SK-N-SH (cell line): Measurements from ENCODE around the gene PBX3. TPM values are rescaled to one million over a fixed set of nuclear protein-coding genes. Genes with fewer than 3 reads are reported as not detected.

Experiments used
- CTCF ChIA-PET: fragments of 300-600, 350-600 bp; formaldehyde crosslinking; extraction: SDS; loops from one replicate; lab custom pipeline; 2021; lab: Yijun Ruan, JAX
- POLR2A ChIA-PET: fragments of 350-600 bp; sonication (Branson Sonifier 250); formaldehyde crosslinking; extraction: SDS; loops from one replicate; lab custom pipeline; 2020; ENCODE audit warnings: antibody characterized with exemption, inconsistent platforms; lab: Yijun Ruan, JAX
- DNase-seq: peaks from one replicate; pipeline ENCODE4 v3.0.0; 2012
- H2AFZ ChIP-seq: fragments of 200-600 bp; sonication (generic); 2 replicates; pipeline ENCODE4 v1.8.1; 2016; ENCODE audit warnings: antibody characterized with exemption, mild to moderate bottlenecking, low read depth
- H3F3A ChIP-seq: fragments of 200-600 bp; sonication (generic); replicated peaks from 2 replicates; pipeline ENCODE3; 2016; ENCODE audit warnings: antibody characterized with exemption, mild to moderate bottlenecking; ENCODE audit not compliant: insufficient read depth
- H3K27ac ChIP-seq, 2 experiments: fragments of 200-500 bp in 1 of 2; fragments of 200-600 bp in 1 of 2; sonication (Bioruptor generic) in 1 of 2; sonication (generic), shearing (Covaris generic) in 1 of 2; 2 replicates each; pipeline versions ENCODE4 v1.5.1 to v1.6.1; 2014 to 2016; ENCODE audit warnings: low read depth in 2 of 2, inconsistent platforms in 1 of 2, low read length in 1 of 2, mild to moderate bottlenecking in 1 of 2, mixed read lengths in 1 of 2
- H3K27me3 ChIP-seq: fragments of 200-600 bp; sonication (generic), shearing (Covaris generic); 2 replicates; pipeline ENCODE4 v1.6.1; 2016; ENCODE audit warnings: mixed run types; ENCODE audit not compliant: insufficient read depth
- H3K36me3 ChIP-seq, 2 experiments: fragments of 200-500 bp in 1 of 2; fragments of 200-600 bp in 1 of 2; sonication (Bioruptor generic) in 1 of 2; sonication (generic) in 1 of 2; replicated peaks in 1 of 2; 2 replicates each; pipeline versions ENCODE3 to v1.5.1; 2014 to 2016; ENCODE audit warnings: low read length in 1 of 2, mild to moderate bottlenecking in 1 of 2; ENCODE audit not compliant: insufficient read depth in 2 of 2, control insufficient read depth in 1 of 2
- H3K4me1 ChIP-seq, 2 experiments: fragments of 200-500 bp in 1 of 2; fragments of 200-600 bp in 1 of 2; sonication (Bioruptor generic) in 1 of 2; sonication (generic), shearing (Covaris generic) in 1 of 2; 2 replicates each; pipeline versions ENCODE4 v1.5.1 to v1.6.1; 2014 to 2016; ENCODE audit warnings: low read depth in 1 of 2, low read length in 1 of 2, mixed run types in 1 of 2; ENCODE audit not compliant: insufficient read depth in 2 of 2, control insufficient read depth in 1 of 2
- H3K4me2 ChIP-seq: fragments of 200-600 bp; sonication (generic), shearing (Covaris generic); 2 replicates; pipeline ENCODE4 v1.6.1; 2017; ENCODE audit warnings: mixed run types
- H3K4me3 ChIP-seq, 2 experiments: fragments of 200-500 bp in 1 of 2; fragments of 200-600 bp in 1 of 2; sonication (Bioruptor generic) in 1 of 2; sonication (generic), shearing (Covaris generic) in 1 of 2; 2 replicates each; pipeline versions ENCODE4 v1.5.1 to v1.8.1; 2014 to 2016; ENCODE audit warnings: low read depth in 2 of 2, inconsistent platforms in 1 of 2, low read length in 1 of 2, mild to moderate bottlenecking in 1 of 2, mixed read lengths in 1 of 2, moderate library complexity in 1 of 2
- H3K79me2 ChIP-seq: fragments of 200-600 bp; sonication (generic); 2 replicates; pipeline ENCODE4 v1.8.1; 2017; ENCODE audit warnings: mild to moderate bottlenecking; ENCODE audit not compliant: insufficient read depth
- H3K9ac ChIP-seq: fragments of 200-600 bp; sonication (generic); 2 replicates; pipeline ENCODE4 v1.6.1; 2017; ENCODE audit warnings: mixed run types
- H3K9me2 ChIP-seq: fragments of 200-600 bp; sonication (generic); 2 replicates; pipeline ENCODE4 v1.6.1; 2017; ENCODE audit warnings: mixed run types
- H3K9me3 ChIP-seq: fragments of 200-600 bp; sonication (generic); 2 replicates; pipeline ENCODE4 v1.6.1; 2017; ENCODE audit warnings: mixed run types, mild to moderate bottlenecking, moderate library complexity
- H4K20me1 ChIP-seq: fragments of 200-600 bp; sonication (generic); 2 replicates; pipeline ENCODE4 v1.6.1; 2017; ENCODE audit warnings: mild to moderate bottlenecking, mixed run types; ENCODE audit not compliant: insufficient read depth
- FOXM1 ChIP-seq: IDR thresholded peaks from 2 replicates; pipeline ENCODE4 v1.4.0; 2012; ENCODE audit warnings: low read depth, mild to moderate bottlenecking
- GABPA ChIP-seq: IDR thresholded peaks from 2 replicates; pipeline ENCODE4 v1.4.0; 2012; ENCODE audit warnings: low read depth, mild to moderate bottlenecking
- MEF2A ChIP-seq: IDR thresholded peaks from 2 replicates; pipeline ENCODE4 v1.4.0; 2012; ENCODE audit warnings: low read depth, borderline replicate concordance
- MXI1 ChIP-seq: IDR thresholded peaks from 2 replicates; pipeline ENCODE4 v1.6.1; 2012; ENCODE audit warnings: mild to moderate bottlenecking, low read depth, low read length, improper control_type of control experiment
- RFX5 ChIP-seq: IDR thresholded peaks from 2 replicates; pipeline ENCODE4 v1.6.1; 2012; ENCODE audit warnings: mild to moderate bottlenecking, improper control_type of control experiment, low read length
- SIN3A ChIP-seq: IDR thresholded peaks from 2 replicates; pipeline ENCODE4 v1.6.1; 2012; ENCODE audit warnings: low read depth, mild to moderate bottlenecking, low read length, moderate library complexity, borderline replicate concordance
- TCF12 ChIP-seq: IDR thresholded peaks from 2 replicates; pipeline ENCODE4 v1.4.0; 2012
- WGBS: methylation state at CpG from one replicate; pipeline ENCODE4 v1.1.6; 2017; ENCODE audit warnings: low lambda C conversion rate; 5-methylcytosine and 5-hydroxymethylcytosine counted together
- polyA plus RNA-seq, 3 experiments: library from polyadenylated mRNA; depleted of rRNA; stranded (reverse); fragments of >200 nt; gene quantifications; 2 replicates each; pipeline ENCODE4 v1.2.3, GENCODE V29; 2012
- TF ChIP-seq, protein P1 (sequence below): fragments of 150-350 bp; IDR thresholded peaks from 2 replicates; pipeline ENCODE4 v1.6.1; 2016; ENCODE audit warnings: mild to moderate bottlenecking, low read depth, low read length
- TF ChIP-seq, protein P2 (sequence below): IDR thresholded peaks from 2 replicates; pipeline ENCODE4 v1.4.0; 2012; ENCODE audit warnings: low read depth
- TF ChIP-seq, protein P3 (sequence below): IDR thresholded peaks from 2 replicates; pipeline ENCODE4; 2012
- TF ChIP-seq, protein P4 (sequence below): fragments of 200-600 bp; sonication (generic); IDR thresholded peaks from 2 replicates; pipeline ENCODE4 v1.6.1; 2017; ENCODE audit warnings: antibody characterized with exemption, mild to moderate bottlenecking, moderate library complexity
- TF ChIP-seq, protein P5 (sequence below): IDR thresholded peaks from 2 replicates; pipeline ENCODE4 v1.6.1; 2012; ENCODE audit warnings: mild to moderate bottlenecking, low read depth, low read length, moderate library complexity
- TF ChIP-seq, protein P6 (sequence below): IDR thresholded peaks from 2 replicates; pipeline ENCODE4 v1.4.0; 2012; ENCODE audit warnings: low read depth, borderline replicate concordance
- TF ChIP-seq, protein P7 (sequence below): fragments of 150-350 bp; IDR thresholded peaks from 2 replicates; pipeline ENCODE4 v1.6.1; 2017; ENCODE audit warnings: antibody characterized with exemption, low read length, low read depth, borderline replicate concordance

The PBX3 gene
- polyA plus RNA-seq, 1 of the 3 experiments (the other 2 are of a cell fraction) = 73.0 TPM

DNA sequence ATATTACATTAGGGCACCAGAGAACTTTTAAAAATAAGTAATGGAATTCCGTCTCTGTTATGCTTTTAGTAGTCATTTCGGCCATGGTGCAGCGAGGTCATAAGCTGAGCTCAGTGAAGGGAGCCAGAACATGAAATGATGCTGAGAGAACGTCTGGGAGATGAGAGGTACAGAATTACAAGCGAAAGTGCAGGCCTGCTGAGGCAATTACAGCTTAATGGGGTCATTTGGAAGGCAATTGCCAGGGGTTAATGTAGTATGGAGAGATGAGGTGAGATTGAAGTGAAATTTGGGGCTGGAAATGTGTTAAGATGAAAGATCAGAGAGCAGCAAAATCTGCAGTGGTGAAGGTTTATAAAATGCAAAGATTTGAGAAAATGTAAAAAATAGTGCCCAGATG is 96.5 kb downstream of the PBX3 start (continued):
- TF ChIP-seq, protein P1, sequence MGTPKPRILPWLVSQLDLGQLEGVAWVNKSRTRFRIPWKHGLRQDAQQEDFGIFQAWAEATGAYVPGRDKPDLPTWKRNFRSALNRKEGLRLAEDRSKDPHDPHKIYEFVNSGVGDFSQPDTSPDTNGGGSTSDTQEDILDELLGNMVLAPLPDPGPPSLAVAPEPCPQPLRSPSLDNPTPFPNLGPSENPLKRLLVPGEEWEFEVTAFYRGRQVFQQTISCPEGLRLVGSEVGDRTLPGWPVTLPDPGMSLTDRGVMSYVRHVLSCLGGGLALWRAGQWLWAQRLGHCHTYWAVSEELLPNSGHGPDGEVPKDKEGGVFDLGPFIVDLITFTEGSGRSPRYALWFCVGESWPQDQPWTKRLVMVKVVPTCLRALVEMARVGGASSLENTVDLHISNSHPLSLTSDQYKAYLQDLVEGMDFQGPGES = no peak
- TF ChIP-seq FOXM1 (no peak), GABPA (no peak), MXI1 (peak; percentile 63; the same call in 1 of the 2 replicates)
- TF ChIP-seq, protein P2, sequence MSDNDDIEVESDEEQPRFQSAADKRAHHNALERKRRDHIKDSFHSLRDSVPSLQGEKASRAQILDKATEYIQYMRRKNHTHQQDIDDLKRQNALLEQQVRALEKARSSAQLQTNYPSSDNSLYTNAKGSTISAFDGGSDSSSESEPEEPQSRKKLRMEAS = no peak
- TF ChIP-seq, protein P3, sequence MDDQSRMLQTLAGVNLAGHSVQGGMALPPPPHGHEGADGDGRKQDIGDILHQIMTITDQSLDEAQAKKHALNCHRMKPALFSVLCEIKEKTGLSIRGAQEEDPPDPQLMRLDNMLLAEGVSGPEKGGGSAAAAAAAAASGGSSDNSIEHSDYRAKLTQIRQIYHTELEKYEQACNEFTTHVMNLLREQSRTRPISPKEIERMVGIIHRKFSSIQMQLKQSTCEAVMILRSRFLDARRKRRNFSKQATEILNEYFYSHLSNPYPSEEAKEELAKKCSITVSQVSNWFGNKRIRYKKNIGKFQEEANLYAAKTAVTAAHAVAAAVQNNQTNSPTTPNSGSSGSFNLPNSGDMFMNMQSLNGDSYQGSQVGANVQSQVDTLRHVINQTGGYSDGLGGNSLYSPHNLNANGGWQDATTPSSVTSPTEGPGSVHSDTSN = no peak

DNA sequence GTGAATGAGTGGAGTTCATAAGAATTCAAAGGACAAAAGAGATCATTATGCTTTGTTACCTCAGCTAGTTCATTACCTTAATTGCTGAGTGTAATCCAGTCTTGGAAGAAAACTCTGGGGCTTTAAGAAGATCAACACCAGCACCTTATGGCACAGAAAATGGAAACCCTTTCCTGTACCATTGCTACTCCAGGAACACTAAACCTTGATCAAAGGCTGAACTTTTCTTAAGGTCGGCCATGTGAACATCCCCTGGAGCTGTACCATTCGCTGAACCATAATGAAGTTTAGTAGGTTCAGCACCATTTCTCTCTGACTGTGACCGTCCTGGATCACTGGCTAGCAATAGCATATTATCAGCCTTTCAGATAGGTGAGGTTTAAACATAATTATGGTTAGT is 97.4 kb downstream of the PBX3 start:
- H3K79me2 ChIP-seq = peaks cover 99% of the 10 kb centered on the region
- no peaks in the 10 kb centered on the region for H3K9me2 ChIP-seq
- H3K4me2 ChIP-seq = 0 out of 2 replicates have a peak overlapping the region, but pooled peaks have one; percentile 8
- no peak for DNase-seq
- 69% methylated on average over 3 of the region's 3 CpGs for WGBS
- peaks cover 4 to 22% of the 10 kb centered on the region in 2 experiments for H3K36me3 ChIP-seq
- no peak overlapping the region for H2AFZ ChIP-seq
- peak overlapping the region; percentile 79 to 93; a peak in 3 of 4 replicates for H3K27ac ChIP-seq
- H4K20me1 ChIP-seq = peaks cover 35% of the 10 kb centered on the region; the same call in 1 of the 2 replicates
- POLR2A ChIA-PET = interaction anchor here (0.7 kb wide), 1 partner anchor 20 kb away, joined by 3 read pairs; no protein-coding TSS in a partner anchor
- TF ChIP-seq TCF12 = no peak
- no peak for TF ChIP-seq MEF2A
- TF ChIP-seq, protein P4, sequence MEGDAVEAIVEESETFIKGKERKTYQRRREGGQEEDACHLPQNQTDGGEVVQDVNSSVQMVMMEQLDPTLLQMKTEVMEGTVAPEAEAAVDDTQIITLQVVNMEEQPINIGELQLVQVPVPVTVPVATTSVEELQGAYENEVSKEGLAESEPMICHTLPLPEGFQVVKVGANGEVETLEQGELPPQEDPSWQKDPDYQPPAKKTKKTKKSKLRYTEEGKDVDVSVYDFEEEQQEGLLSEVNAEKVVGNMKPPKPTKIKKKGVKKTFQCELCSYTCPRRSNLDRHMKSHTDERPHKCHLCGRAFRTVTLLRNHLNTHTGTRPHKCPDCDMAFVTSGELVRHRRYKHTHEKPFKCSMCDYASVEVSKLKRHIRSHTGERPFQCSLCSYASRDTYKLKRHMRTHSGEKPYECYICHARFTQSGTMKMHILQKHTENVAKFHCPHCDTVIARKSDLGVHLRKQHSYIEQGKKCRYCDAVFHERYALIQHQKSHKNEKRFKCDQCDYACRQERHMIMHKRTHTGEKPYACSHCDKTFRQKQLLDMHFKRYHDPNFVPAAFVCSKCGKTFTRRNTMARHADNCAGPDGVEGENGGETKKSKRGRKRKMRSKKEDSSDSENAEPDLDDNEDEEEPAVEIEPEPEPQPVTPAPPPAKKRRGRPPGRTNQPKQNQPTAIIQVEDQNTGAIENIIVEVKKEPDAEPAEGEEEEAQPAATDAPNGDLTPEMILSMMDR = no peak
- TF ChIP-seq, protein P5, sequence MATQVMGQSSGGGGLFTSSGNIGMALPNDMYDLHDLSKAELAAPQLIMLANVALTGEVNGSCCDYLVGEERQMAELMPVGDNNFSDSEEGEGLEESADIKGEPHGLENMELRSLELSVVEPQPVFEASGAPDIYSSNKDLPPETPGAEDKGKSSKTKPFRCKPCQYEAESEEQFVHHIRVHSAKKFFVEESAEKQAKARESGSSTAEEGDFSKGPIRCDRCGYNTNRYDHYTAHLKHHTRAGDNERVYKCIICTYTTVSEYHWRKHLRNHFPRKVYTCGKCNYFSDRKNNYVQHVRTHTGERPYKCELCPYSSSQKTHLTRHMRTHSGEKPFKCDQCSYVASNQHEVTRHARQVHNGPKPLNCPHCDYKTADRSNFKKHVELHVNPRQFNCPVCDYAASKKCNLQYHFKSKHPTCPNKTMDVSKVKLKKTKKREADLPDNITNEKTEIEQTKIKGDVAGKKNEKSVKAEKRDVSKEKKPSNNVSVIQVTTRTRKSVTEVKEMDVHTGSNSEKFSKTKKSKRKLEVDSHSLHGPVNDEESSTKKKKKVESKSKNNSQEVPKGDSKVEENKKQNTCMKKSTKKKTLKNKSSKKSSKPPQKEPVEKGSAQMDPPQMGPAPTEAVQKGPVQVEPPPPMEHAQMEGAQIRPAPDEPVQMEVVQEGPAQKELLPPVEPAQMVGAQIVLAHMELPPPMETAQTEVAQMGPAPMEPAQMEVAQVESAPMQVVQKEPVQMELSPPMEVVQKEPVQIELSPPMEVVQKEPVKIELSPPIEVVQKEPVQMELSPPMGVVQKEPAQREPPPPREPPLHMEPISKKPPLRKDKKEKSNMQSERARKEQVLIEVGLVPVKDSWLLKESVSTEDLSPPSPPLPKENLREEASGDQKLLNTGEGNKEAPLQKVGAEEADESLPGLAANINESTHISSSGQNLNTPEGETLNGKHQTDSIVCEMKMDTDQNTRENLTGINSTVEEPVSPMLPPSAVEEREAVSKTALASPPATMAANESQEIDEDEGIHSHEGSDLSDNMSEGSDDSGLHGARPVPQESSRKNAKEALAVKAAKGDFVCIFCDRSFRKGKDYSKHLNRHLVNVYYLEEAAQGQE = no peak
- no peak for TF ChIP-seq SIN3A
- no peak for TF ChIP-seq RFX5
- TF ChIP-seq, protein P6, sequence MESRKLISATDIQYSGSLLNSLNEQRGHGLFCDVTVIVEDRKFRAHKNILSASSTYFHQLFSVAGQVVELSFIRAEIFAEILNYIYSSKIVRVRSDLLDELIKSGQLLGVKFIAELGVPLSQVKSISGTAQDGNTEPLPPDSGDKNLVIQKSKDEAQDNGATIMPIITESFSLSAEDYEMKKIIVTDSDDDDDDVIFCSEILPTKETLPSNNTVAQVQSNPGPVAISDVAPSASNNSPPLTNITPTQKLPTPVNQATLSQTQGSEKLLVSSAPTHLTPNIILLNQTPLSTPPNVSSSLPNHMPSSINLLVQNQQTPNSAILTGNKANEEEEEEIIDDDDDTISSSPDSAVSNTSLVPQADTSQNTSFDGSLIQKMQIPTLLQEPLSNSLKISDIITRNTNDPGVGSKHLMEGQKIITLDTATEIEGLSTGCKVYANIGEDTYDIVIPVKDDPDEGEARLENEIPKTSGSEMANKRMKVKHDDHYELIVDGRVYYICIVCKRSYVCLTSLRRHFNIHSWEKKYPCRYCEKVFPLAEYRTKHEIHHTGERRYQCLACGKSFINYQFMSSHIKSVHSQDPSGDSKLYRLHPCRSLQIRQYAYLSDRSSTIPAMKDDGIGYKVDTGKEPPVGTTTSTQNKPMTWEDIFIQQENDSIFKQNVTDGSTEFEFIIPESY = no peak
- TF ChIP-seq, protein P7, sequence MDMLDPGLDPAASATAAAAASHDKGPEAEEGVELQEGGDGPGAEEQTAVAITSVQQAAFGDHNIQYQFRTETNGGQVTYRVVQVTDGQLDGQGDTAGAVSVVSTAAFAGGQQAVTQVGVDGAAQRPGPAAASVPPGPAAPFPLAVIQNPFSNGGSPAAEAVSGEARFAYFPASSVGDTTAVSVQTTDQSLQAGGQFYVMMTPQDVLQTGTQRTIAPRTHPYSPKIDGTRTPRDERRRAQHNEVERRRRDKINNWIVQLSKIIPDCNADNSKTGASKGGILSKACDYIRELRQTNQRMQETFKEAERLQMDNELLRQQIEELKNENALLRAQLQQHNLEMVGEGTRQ = no peak
- TF ChIP-seq, protein P1 = no peak
- TF ChIP-seq, all 33 proteins: peak for 0
- H3K4me1 ChIP-seq = peaks cover 25 to 56% of the 10 kb centered on the region in 2 experiments
- no peak overlapping the region for H3K9ac ChIP-seq
- H3K27me3 ChIP-seq = no peaks in the 10 kb centered on the region
- CTCF ChIA-PET = no interaction called here
- H3K9me3 ChIP-seq = no peaks in the 10 kb centered on the region
- H3F3A ChIP-seq = peaks cover 32% of the 10 kb centered on the region
- no peak overlapping the region for H3K4me3 ChIP-seq
